Measurements from ENCODE around the gene PDLIM3.
"Not testable (repeated sequence)": the region's sequence is repeated elsewhere in the genome, so short reads cannot be mapped to it uniquely, and the experiment has no call there.

PDLIM3 gene

GRCh38 chr4:185534866-185535611, at the start of gene PDLIM3:
TSS of gene PDLIM3 (minus strand) at chr4:185535507. CDS start at chr4:185535434, 73 bp downstream.
- DNase-seq: peak; percentile 2

- no peak for DNase-seq
Observed at GRCh38 chr4:185583813-185584212, 48.5 kb upstream of the PDLIM3 start.

- no peak for DNase-seq
Observed at GRCh38 chr4:185582651-185583400, 47.5 kb upstream of the PDLIM3 start.

- DNase-seq: no peak
Observed at GRCh38 chr4:185580699-185581098, 45.4 kb upstream of the PDLIM3 start.

GRCh38 chr4:185578284-185578683, 43.0 kb upstream of the PDLIM3 start:
- no peak for DNase-seq

- no peak for DNase-seq
Observed at GRCh38 chr4:185576962-185577950, 41.9 kb upstream of the PDLIM3 start.

- DNase-seq: no peak
Observed at GRCh38 chr4:185576314-185576961, 41.1 kb upstream of the PDLIM3 start.

GRCh38 chr4:185573651-185574199, 38.4 kb upstream of the PDLIM3 start:
- no peak for DNase-seq

- DNase-seq: no peak
Observed at GRCh38 chr4:185570727-185571126, 35.4 kb upstream of the PDLIM3 start.

- no peak for DNase-seq
Observed at GRCh38 chr4:185567381-185568376, 32.4 kb upstream of the PDLIM3 start.

- no peak for DNase-seq
Observed at GRCh38 chr4:185566972-185567371, 31.7 kb upstream of the PDLIM3 start.

- DNase-seq: no peak
Observed at GRCh38 chr4:185566425-185566824, 31.1 kb upstream of the PDLIM3 start.

GRCh38 chr4:185565696-185566095, 30.4 kb upstream of the PDLIM3 start:
- DNase-seq: no peak

GRCh38 chr4:185564349-185564748, 29.0 kb upstream of the PDLIM3 start:
- DNase-seq: no peak

- no peak for DNase-seq
Observed at GRCh38 chr4:185562531-185562930, 27.2 kb upstream of the PDLIM3 start.

GRCh38 chr4:185560316-185560715, 25.0 kb upstream of the PDLIM3 start:
- DNase-seq: no peak

- no peak for DNase-seq
Observed at GRCh38 chr4:185559915-185560281, 24.6 kb upstream of the PDLIM3 start.

GRCh38 chr4:185559251-185559914, 24.1 kb upstream of the PDLIM3 start:
- DNase-seq: not testable (repeated sequence)

GRCh38 chr4:185554365-185555126, 19.2 kb upstream of the PDLIM3 start:
- DNase-seq: no peak

GRCh38 chr4:185552254-185552653, 16.9 kb upstream of the PDLIM3 start:
- no peak for DNase-seq

Data from T1000 (cell line).